ENCODE measurements around the gene GDPGP1. TPM values are rescaled to one million over a fixed set of nuclear protein-coding genes. Genes with fewer than 3 reads are reported as not detected.
"Not testable (repeated sequence)": the region's sequence is repeated elsewhere in the genome, so short reads cannot be mapped to it uniquely, and the experiment has no call there.

Gene GDPGP1
- total RNA-seq, 2 experiments from 2014 or later, result 7.5 to 8.3 TPM

DNA sequence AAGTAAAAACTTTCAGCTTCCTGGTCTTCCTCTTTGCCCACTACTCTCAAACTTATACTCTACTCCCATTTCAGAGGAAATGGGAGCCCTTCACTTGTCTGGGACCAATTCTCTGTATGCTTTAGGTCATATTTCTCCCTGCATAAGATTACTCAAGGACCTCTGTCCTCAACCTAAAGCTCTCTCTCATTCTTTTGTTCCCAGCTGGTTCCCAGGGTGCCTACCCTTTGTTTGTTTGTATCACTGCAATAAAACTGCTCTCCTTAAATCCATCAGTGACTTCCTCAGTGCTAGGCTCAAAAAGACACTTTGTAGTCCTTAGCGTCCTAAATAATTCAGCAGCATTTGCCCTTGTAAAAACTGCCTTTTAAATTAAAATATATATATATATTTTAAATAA is 34.4 kb downstream of the GDPGP1 start:
- ChIA-PET CTCF (interaction anchor here (0.6 to 1.5 kb wide), 2 partner anchors 18 to 35 kb away, joined by 4 to 6 read pairs; partner anchors contain the start of genes CIB1 and GDPGP1), POLR2A (interaction anchor here (1.5 to 2.5 kb wide), 2 partner anchors 35 to 67 kb away, joined by 4 to 11 read pairs; partner anchors contain the start of genes CIB1, GDPGP1 and SEMA4B)
- no peaks in the 10 kb centered on the region for H3K27me3 ChIP-seq (ENCODE audit: control insufficient read depth in 1 of 2, insufficient read depth in 2 of 2, low read length in 2 of 2)
- Mint-ChIP-seq H3K4me3 (peak overlapping the region; percentile 73), H3K27ac (peak overlapping the region; percentile 98), H3K36me3 (ENCODE audit: low read depth) (peaks cover 82% of the 10 kb centered on the region), H3K4me1 (ENCODE audit: low read depth) (peaks cover 82% of the 10 kb centered on the region), H3K27me3 (no peaks in the 10 kb centered on the region), H3K9me3 (no peaks in the 10 kb centered on the region)
- peaks cover 49% of the 10 kb centered on the region for H3K36me3 ChIP-seq (ENCODE audit: insufficient read depth, low read length)
- H3K27ac ChIP-seq (ENCODE audit: low read depth in 1 of 2, low read length in 2 of 2), result no peak overlapping the region
- no peaks in the 10 kb centered on the region for H3K9me3 ChIP-seq (ENCODE audit: control insufficient read depth in 1 of 2, insufficient read depth in 1 of 2, low read length in 2 of 2)
- peaks cover 65% of the 10 kb centered on the region for H3K4me1 ChIP-seq (ENCODE audit: insufficient read depth, low read length)
- DNase-seq (no peak), ATAC-seq (ENCODE audit: poor library complexity) (no peak)
- no peak overlapping the region for H3K4me3 ChIP-seq (ENCODE audit: low read length)
- TF ChIP-seq, protein P1, sequence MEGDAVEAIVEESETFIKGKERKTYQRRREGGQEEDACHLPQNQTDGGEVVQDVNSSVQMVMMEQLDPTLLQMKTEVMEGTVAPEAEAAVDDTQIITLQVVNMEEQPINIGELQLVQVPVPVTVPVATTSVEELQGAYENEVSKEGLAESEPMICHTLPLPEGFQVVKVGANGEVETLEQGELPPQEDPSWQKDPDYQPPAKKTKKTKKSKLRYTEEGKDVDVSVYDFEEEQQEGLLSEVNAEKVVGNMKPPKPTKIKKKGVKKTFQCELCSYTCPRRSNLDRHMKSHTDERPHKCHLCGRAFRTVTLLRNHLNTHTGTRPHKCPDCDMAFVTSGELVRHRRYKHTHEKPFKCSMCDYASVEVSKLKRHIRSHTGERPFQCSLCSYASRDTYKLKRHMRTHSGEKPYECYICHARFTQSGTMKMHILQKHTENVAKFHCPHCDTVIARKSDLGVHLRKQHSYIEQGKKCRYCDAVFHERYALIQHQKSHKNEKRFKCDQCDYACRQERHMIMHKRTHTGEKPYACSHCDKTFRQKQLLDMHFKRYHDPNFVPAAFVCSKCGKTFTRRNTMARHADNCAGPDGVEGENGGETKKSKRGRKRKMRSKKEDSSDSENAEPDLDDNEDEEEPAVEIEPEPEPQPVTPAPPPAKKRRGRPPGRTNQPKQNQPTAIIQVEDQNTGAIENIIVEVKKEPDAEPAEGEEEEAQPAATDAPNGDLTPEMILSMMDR (IDR thresholded peaks at IDR 0.05), result no peak
- intact Hi-C loops (cut with DNase I, micrococcal nuclease), result loop anchor here in 1 of 2 experiments (10.0 kb wide), 1 partner anchor 374 kb away; the partner anchor contains the start of gene AP3S2

DNA sequence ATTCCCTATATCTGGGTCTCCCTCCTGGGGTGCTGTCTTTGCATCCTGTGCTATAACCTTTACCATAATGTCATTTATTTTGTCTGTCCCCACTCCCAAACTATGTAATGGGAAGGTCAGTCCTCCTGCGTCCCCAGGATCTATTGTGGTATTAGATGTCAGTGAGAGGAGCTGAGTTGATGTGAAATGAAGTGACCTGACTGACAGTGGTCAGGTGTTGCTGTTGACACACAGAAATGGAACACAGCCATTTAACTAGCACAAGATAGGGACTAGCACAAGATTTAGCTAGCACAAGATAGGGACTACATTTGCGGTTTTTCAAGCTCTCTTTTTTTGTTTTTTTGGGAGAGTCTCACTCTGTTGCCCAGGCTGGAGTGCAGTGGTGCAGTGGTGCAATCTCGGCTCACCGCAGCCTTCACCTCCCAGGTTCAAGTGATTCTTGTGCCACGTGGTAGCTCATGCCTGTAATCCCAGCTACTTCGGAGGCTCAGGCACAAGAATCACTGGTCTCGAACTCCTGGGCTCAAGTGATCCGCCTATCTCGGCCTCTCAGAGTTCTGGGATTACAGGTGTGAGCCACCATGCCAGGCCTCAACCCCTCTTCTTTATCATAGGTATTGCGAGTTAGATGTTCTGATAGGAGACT is 36.6 kb downstream of the GDPGP1 start:
- DNase-seq (no peak), ATAC-seq (ENCODE audit: poor library complexity) (no peak)
- Histone ChIP-seq H3K9me3 (ENCODE audit: control insufficient read depth in 1 of 2, insufficient read depth in 1 of 2, low read length in 2 of 2) (no peaks in the 10 kb centered on the region), H3K27ac (ENCODE audit: low read depth in 1 of 2, low read length in 2 of 2) (no peak overlapping the region), H3K27me3 (ENCODE audit: control insufficient read depth in 1 of 2, insufficient read depth in 2 of 2, low read length in 2 of 2) (no peaks in the 10 kb centered on the region), H3K4me1 (ENCODE audit: insufficient read depth, low read length) (peaks cover 53% of the 10 kb centered on the region), H3K4me3 (ENCODE audit: low read length) (no peak overlapping the region), H3K36me3 (ENCODE audit: insufficient read depth, low read length) (peaks cover 54% of the 10 kb centered on the region)
- TF ChIP-seq, protein P1 (IDR thresholded peaks at IDR 0.05), result no peak
- Mint-ChIP-seq H3K36me3 (ENCODE audit: low read depth) (peaks cover 86% of the 10 kb centered on the region), H3K27me3 (no peaks in the 10 kb centered on the region), H3K27ac (peak overlapping the region; percentile 85), H3K4me1 (ENCODE audit: low read depth) (peaks cover 67% of the 10 kb centered on the region), H3K9me3 (no peaks in the 10 kb centered on the region), H3K4me3 (peak overlapping the region; percentile 36)
- intact Hi-C loops (cut with DNase I, micrococcal nuclease), result no loop called here
- ChIA-PET POLR2A (interaction anchor here (2.1 kb wide), 1 partner anchor 37 kb away, joined by 9 read pairs; the partner anchor contains the start of genes CIB1 and GDPGP1), CTCF (no interaction called here)

DNA sequence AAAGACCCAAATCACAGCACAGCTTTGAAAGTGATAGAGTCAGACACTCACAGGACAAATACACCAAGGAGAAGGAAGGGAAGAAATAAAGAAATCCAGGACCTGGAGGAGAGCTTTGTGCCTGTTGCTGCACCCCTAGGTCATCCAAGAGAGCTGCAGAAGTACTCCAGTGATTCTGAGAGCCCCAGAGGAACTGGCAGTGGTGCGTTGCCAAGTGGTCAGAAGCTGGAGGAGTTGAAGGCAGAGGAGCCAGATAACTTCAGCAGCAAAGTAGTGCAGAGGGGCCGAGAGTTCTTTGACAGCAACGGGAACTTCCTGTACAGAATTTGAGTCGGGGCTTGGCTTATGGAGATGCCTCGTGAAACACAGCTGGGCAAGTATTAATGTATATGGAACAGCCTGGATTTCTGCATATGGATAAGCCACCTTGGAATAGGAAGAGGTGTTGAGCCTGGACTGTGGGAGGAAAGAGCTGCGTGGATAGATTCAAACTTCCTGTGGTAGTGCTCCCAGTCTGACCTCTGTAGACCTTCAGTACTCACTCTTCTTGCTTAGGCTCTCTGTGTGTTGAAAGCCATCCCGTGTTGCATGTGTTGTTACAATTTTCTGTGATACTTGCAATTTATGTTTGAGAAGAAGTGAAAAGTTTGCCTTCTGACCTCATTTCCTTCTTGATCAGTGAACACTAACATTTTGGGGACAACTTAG is 37.6 kb downstream of the GDPGP1 start:
- Mint-ChIP-seq H3K9me3 (no peaks in the 10 kb centered on the region), H3K4me1 (ENCODE audit: low read depth) (peaks cover 59% of the 10 kb centered on the region), H3K36me3 (ENCODE audit: low read depth) (peaks cover 81% of the 10 kb centered on the region), H3K27ac (peak overlapping the region; percentile 85), H3K27me3 (no peaks in the 10 kb centered on the region), H3K4me3 (no peak overlapping the region)
- ChIA-PET CTCF (no interaction called here), POLR2A (interaction anchor here (1.3 to 2.1 kb wide), 2 partner anchors 38 to 70 kb away, joined by 3 to 9 read pairs; partner anchors contain the start of genes CIB1, GDPGP1 and SEMA4B)
- H3K27ac ChIP-seq (ENCODE audit: low read depth in 1 of 2, low read length in 2 of 2), result no peak overlapping the region
- H3K27me3 ChIP-seq (ENCODE audit: control insufficient read depth in 1 of 2, insufficient read depth in 2 of 2, low read length in 2 of 2), result no peaks in the 10 kb centered on the region
- no peaks in the 10 kb centered on the region for H3K9me3 ChIP-seq (ENCODE audit: control insufficient read depth in 1 of 2, insufficient read depth in 1 of 2, low read length in 2 of 2)
- intact Hi-C loops (cut with DNase I, micrococcal nuclease), result no loop called here
- ATAC-seq (ENCODE audit: poor library complexity), result no peak
- peaks cover 57% of the 10 kb centered on the region for H3K36me3 ChIP-seq (ENCODE audit: insufficient read depth, low read length)
- no peak overlapping the region for H3K4me3 ChIP-seq (ENCODE audit: low read length)
- TF ChIP-seq, protein P1 (IDR thresholded peaks at IDR 0.05), result no peak
- no peak for DNase-seq
- peaks cover 51% of the 10 kb centered on the region for H3K4me1 ChIP-seq (ENCODE audit: insufficient read depth, low read length)

DNA sequence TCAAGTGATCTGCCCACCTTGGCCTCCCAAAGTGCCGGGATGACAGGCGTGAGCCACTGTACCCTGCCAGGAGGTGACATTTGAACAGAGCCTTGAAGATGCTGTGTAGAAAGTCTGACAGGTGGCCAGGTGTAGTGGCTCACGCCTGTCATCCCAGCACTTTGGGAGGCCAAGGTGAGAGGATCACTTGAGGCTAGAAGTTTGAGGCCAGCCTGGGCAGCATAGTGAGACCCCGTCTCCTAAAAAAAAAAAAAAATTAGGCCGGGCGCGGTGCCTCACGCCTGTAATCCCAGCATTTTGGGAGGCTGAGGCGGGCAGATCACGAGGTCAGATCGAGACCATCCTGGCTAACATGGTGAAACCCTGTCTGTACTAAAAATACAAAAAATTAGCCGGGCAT is 44.5 kb downstream of the GDPGP1 start:
- H3K27ac Mint-ChIP-seq; H3K4me3 ChIP-seq (ENCODE audit: low read length); H3K27me3 ChIP-seq (ENCODE audit: control insufficient read depth in 1 of 2, insufficient read depth in 2 of 2, low read length in 2 of 2); H3K9me3 Mint-ChIP-seq; H3K4me1 Mint-ChIP-seq (ENCODE audit: low read depth); H3K27ac ChIP-seq (ENCODE audit: low read depth in 1 of 2, low read length in 2 of 2); H3K9me3 ChIP-seq (ENCODE audit: control insufficient read depth in 1 of 2, insufficient read depth in 1 of 2, low read length in 2 of 2); H3K4me1 ChIP-seq (ENCODE audit: insufficient read depth, low read length); intact Hi-C loops (cut with DNase I, micrococcal nuclease); CTCF ChIA-PET; DNase-seq; H3K36me3 ChIP-seq (ENCODE audit: insufficient read depth, low read length); H3K4me3 Mint-ChIP-seq; ATAC-seq (ENCODE audit: poor library complexity); H3K27me3 Mint-ChIP-seq: not testable (repeated sequence)
- peaks cover 24% of the 10 kb centered on the region for H3K36me3 Mint-ChIP-seq (ENCODE audit: low read depth)
- POLR2A ChIA-PET, result interaction anchor here (0.6 kb wide), 1 partner anchor 555 kb away, joined by 4 read pairs; no protein-coding TSS in a partner anchor

DNA sequence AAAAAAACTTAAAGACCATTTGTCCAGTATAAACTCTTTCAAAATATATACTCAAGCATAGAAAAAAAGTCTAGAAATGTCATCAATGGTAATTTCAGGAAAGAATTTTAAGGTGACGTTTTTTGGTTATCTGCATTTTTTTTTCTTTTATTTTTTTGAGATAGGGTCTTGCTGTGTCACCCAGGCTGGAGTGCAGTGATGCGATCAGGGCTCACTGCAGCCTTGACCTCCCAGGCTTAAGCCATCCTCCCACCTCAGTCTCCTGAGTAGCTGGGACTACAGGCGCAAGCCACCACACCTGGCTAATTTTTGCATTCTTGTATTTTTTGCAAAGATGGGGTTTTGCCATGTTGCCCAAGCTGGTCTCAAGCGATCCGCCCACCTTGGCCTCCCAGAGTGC is 46.7 kb downstream of the GDPGP1 start:
- H3K36me3 Mint-ChIP-seq (ENCODE audit: low read depth); DNase-seq; H3K4me1 ChIP-seq (ENCODE audit: insufficient read depth, low read length); H3K9me3 ChIP-seq (ENCODE audit: control insufficient read depth in 1 of 2, insufficient read depth in 1 of 2, low read length in 2 of 2); H3K4me3 ChIP-seq (ENCODE audit: low read length); H3K27me3 Mint-ChIP-seq; H3K27me3 ChIP-seq (ENCODE audit: control insufficient read depth in 1 of 2, insufficient read depth in 2 of 2, low read length in 2 of 2); H3K9me3 Mint-ChIP-seq; CTCF ChIA-PET; H3K27ac ChIP-seq (ENCODE audit: low read depth in 1 of 2, low read length in 2 of 2); H3K36me3 ChIP-seq (ENCODE audit: insufficient read depth, low read length); H3K27ac Mint-ChIP-seq; H3K4me1 Mint-ChIP-seq (ENCODE audit: low read depth); ATAC-seq (ENCODE audit: poor library complexity); H3K4me3 Mint-ChIP-seq: not testable (repeated sequence)
- intact Hi-C loops (cut with DNase I, micrococcal nuclease), result loop anchor here in 1 of 2 experiments (10.0 kb wide), 1 partner anchor 536 kb away; no protein-coding TSS in a partner anchor
- POLR2A ChIA-PET, result interaction anchor here (0.5 kb wide), 1 partner anchor 174 kb away, joined by 3 read pairs; no protein-coding TSS in a partner anchor
